Right lobe of liver (tissue), 4 donors: ENCODE results near the gene OBSL1.

Source experiments
- POLR2A ChIP-seq: fragments of 450-650 bp; IDR thresholded peaks from one replicate; pipeline ENCODE4 v1.6.1; 2017; ENCODE audit warnings: antibody characterized with exemption, mild to moderate bottlenecking
- TF ChIP-seq, protein P1 (sequence below), 4 donors: fragments of 200-600 bp in 3 of 4; fragments of 450-650 bp in 1 of 4; IDR thresholded peaks; one replicate each; pipeline versions ENCODE4 v1.5.1 to v1.8.0; 2016 to 2022; ENCODE audit warnings: antibody characterized with exemption in 4 of 4, mild to moderate bottlenecking in 2 of 4
- donor health status: DM: no; HTN: no; CAD: no.
- donor health status: DM: no; HTN: no; CAD: no.
- donor health status: DM: no; HTN: yes; CAD: no.

DNA sequence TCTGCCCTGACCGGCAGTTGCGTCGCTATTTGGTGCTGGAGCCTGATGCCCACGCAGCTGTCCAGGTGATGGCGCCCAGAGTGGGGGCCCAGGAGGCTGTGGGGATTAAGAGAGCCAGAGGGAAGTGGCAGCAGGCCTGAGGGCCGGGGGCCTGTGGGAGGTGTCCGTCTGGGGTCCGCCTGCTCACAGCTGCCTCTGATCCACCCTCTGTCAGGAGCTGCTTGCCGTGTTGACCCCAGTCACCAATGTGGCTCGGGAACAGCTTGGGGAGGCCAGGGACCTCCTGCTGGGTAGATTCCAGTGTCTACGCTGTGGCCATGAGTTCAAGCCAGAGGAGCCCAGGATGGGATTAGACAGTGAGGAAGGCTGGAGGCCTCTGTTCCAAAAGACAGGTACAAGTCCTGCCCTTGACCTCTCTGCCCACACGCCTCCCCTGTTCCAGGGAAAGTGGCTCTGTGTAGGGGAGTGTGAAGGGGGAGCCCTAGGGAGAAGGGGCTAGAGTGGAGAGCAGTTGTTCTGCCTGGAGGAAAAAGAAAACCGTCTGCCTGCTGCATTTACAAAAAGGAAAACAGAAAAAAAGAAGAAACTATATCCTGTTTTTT is 37.9 kb upstream of the OBSL1 start:
- TF ChIP-seq, protein P1, sequence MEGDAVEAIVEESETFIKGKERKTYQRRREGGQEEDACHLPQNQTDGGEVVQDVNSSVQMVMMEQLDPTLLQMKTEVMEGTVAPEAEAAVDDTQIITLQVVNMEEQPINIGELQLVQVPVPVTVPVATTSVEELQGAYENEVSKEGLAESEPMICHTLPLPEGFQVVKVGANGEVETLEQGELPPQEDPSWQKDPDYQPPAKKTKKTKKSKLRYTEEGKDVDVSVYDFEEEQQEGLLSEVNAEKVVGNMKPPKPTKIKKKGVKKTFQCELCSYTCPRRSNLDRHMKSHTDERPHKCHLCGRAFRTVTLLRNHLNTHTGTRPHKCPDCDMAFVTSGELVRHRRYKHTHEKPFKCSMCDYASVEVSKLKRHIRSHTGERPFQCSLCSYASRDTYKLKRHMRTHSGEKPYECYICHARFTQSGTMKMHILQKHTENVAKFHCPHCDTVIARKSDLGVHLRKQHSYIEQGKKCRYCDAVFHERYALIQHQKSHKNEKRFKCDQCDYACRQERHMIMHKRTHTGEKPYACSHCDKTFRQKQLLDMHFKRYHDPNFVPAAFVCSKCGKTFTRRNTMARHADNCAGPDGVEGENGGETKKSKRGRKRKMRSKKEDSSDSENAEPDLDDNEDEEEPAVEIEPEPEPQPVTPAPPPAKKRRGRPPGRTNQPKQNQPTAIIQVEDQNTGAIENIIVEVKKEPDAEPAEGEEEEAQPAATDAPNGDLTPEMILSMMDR (IDR thresholded peaks at IDR 0.05), result no peak
- TF ChIP-seq POLR2A, result no peak
